CD4-positive, alpha-beta T cell treated with Interleukin-15 for 4 hours (primary cell): ENCODE data around the gene SCYL2.

Experiments used
- DNase-seq: peaks from one replicate; pipeline ENCODE4 v3.0.0-alpha.2; 2020; ENCODE audit warnings: low spot score

The SCYL2 gene

GRCh38 chr12:100381379-100381778 lies 114.4 kb downstream of the SCYL2 start:
- no peak for DNase-seq

- DNase-seq = no peak
Measured at GRCh38 chr12:100382338-100382737, 115.4 kb downstream of the SCYL2 start.

GRCh38 chr12:100383586-100384558 lies 116.9 kb downstream of the SCYL2 start:
- no peak for DNase-seq

- no peak for DNase-seq
Measured at GRCh38 chr12:100384559-100384935, 117.6 kb downstream of the SCYL2 start.

GRCh38 chr12:100388382-100388781 lies 121.4 kb downstream of the SCYL2 start:
- no peak for DNase-seq
